HL-60/S4 treated with retinoic acid at 250 ng/mL for 4 days and 3 days (cell line): ENCODE data around the gene PCDHGA4.
"Not testable (repeated sequence)": the region's sequence is repeated elsewhere in the genome, so short reads cannot be mapped to it uniquely, and the experiment has no call there.

ENCODE experiments used
- in situ Hi-C: fragments of 300-500 bp; cut with MboI; formaldehyde crosslinking; loops from 2 replicates; pipeline ENCODE4 v1.7.0; 2022; ENCODE audit warnings: low sequenced_read_pairs

The PCDHGA4 gene

GRCh38 chr5:141354900-141355469 is at the start of gene PCDHGA4:
Gene PCDHGA4, plus strand, starts transcription at chr5:141355021. Its CDS starts 87 bp downstream, at chr5:141355108.
- in situ Hi-C loops = no loop called here

GRCh38 chr5:141306630-141307029 is 48.2 kb upstream of the PCDHGA4 start:
- in situ Hi-C loops = no loop called here

- in situ Hi-C loops = no loop called here
These were observed 41.1 kb upstream of the PCDHGA4 start for GRCh38 chr5:141313711-141314110.

GRCh38 chr5:141316963-141317362 is 37.9 kb upstream of the PCDHGA4 start:
- in situ Hi-C loops = not testable (repeated sequence)

GRCh38 chr5:141319202-141319601 is 35.6 kb upstream of the PCDHGA4 start:
- in situ Hi-C loops = no loop called here

- in situ Hi-C loops = no loop called here
These were observed 35.1 kb upstream of the PCDHGA4 start for GRCh38 chr5:141319699-141320098.

GRCh38 chr5:141320225-141321169 is 34.3 kb upstream of the PCDHGA4 start, which contains the start of gene TAF7:
Gene TAF7, minus strand, starts transcription at chr5:141320784. Its CDS starts 740 bp downstream, at chr5:141320044.
- in situ Hi-C loops = no loop called here

GRCh38 chr5:141322261-141322660 is 32.6 kb upstream of the PCDHGA4 start:
- in situ Hi-C loops = no loop called here

GRCh38 chr5:141326088-141326854 is 28.6 kb upstream of the PCDHGA4 start:
- in situ Hi-C loops = no loop called here

- in situ Hi-C loops = no loop called here
These were observed 26.6 kb upstream of the PCDHGA4 start for GRCh38 chr5:141328231-141328630.

GRCh38 chr5:141330299-141331080 is 24.3 kb upstream of the PCDHGA4 start, which contains the start of gene PCDHGA1:
Gene PCDHGA1, plus strand, starts transcription at chr5:141330514.
- in situ Hi-C loops = no loop called here

GRCh38 chr5:141332571-141332970 is 22.2 kb upstream of the PCDHGA4 start:
- in situ Hi-C loops = not testable (repeated sequence)

GRCh38 chr5:141338538-141339306 is 16.1 kb upstream of the PCDHGA4 start, which contains the start of gene PCDHGA2:
Gene PCDHGA2, plus strand, starts transcription at chr5:141338760.
- in situ Hi-C loops = no loop called here

- in situ Hi-C loops = not testable (repeated sequence)
These were observed 14.0 kb upstream of the PCDHGA4 start for GRCh38 chr5:141340781-141341354.

- in situ Hi-C loops = no loop called here
These were observed 12.0 kb upstream of the PCDHGA4 start for GRCh38 chr5:141342773-141343172.

GRCh38 chr5:141343242-141343952 is 11.4 kb upstream of the PCDHGA4 start, which contains the start of gene PCDHGA3:
Gene PCDHGA3, plus strand, starts transcription at chr5:141343829. Its CDS starts 205 bp downstream, at chr5:141344034.
- in situ Hi-C loops = no loop called here

GRCh38 chr5:141343953-141344463 is 10.8 kb upstream of the PCDHGA4 start:
- in situ Hi-C loops = no loop called here

GRCh38 chr5:141345327-141345726 is 9.5 kb upstream of the PCDHGA4 start:
- in situ Hi-C loops = no loop called here
